ENCODE measurements around the gene BRI3BP.
"Not testable (repeated sequence)": the region's sequence is repeated elsewhere in the genome, so short reads cannot be mapped to it uniquely, and the experiment has no call there.

The BRI3BP gene

DNA sequence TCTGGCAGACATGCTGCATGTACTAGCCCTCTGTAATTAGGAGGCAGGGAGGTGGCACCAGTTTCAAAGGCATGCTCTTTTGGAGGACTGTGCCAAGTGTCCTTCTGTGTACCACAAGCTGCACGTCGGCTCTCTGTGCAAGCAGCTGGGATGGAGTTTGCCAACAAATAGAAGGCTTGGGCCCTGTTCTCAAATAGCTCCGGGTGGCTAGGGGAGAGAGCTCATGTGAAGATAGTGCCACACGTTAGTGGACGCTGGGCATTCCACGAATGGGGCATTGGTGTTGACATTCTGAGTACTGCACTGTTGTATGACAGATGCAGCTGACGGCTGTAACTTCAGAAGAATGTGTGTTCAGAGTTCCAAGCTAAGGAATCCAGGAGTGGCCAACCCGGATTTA lies 76.2 kb downstream of the BRI3BP start:
- Mint-ChIP-seq H3K27me3 (ENCODE audit: low read depth) (peaks cover 3% of the 10 kb centered on the region), H3K4me1 (peaks cover 30% of the 10 kb centered on the region), H3K9me3 (no peaks in the 10 kb centered on the region), H3K4me3 (peak overlapping the region in 2 of 3 experiments; percentile 40 to 51), H3K27ac (peak overlapping the region in 1 of 3 experiments; percentile 17), H3K36me3 (ENCODE audit: low read depth) (peaks cover 11% of the 10 kb centered on the region)
- TF ChIP-seq, protein P1, sequence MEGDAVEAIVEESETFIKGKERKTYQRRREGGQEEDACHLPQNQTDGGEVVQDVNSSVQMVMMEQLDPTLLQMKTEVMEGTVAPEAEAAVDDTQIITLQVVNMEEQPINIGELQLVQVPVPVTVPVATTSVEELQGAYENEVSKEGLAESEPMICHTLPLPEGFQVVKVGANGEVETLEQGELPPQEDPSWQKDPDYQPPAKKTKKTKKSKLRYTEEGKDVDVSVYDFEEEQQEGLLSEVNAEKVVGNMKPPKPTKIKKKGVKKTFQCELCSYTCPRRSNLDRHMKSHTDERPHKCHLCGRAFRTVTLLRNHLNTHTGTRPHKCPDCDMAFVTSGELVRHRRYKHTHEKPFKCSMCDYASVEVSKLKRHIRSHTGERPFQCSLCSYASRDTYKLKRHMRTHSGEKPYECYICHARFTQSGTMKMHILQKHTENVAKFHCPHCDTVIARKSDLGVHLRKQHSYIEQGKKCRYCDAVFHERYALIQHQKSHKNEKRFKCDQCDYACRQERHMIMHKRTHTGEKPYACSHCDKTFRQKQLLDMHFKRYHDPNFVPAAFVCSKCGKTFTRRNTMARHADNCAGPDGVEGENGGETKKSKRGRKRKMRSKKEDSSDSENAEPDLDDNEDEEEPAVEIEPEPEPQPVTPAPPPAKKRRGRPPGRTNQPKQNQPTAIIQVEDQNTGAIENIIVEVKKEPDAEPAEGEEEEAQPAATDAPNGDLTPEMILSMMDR (IDR thresholded peaks at IDR 0.05; ENCODE audit: unreplicated experiment in 3 of 3), result no peak

DNA sequence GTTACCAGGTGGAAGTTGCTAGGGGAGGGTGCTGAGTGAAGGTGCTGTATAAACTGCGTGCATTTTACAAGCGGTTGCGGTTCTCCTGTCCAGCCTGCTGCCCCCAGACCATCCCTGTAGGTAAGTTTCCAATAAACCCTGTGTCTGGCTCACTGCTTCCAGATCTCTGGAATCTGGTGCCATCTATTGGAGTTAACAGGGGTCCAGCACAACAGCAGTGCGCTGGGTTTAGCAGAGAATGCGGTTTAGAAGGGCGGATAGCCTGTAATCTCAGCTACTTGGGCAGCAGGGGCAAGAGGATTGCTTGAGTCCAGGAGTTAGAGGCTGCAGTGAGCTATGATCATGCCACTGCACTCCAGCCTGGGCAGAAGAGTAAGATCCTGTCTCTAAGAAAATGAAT lies 76.7 kb downstream of the BRI3BP start:
- TF ChIP-seq, protein P1 (IDR thresholded peaks at IDR 0.05; ENCODE audit: unreplicated experiment in 3 of 3), result peak in 1 of 3 experiments; percentile 12
- Mint-ChIP-seq H3K36me3 (ENCODE audit: low read depth) (peaks cover 11% of the 10 kb centered on the region), H3K4me3 (no peak overlapping the region), H3K4me1 (peaks cover 25% of the 10 kb centered on the region), H3K27me3 (ENCODE audit: low read depth) (peaks cover 3% of the 10 kb centered on the region), H3K9me3 (no peaks in the 10 kb centered on the region), H3K27ac (peak overlapping the region in 2 of 3 experiments; percentile 17 to 30)

DNA sequence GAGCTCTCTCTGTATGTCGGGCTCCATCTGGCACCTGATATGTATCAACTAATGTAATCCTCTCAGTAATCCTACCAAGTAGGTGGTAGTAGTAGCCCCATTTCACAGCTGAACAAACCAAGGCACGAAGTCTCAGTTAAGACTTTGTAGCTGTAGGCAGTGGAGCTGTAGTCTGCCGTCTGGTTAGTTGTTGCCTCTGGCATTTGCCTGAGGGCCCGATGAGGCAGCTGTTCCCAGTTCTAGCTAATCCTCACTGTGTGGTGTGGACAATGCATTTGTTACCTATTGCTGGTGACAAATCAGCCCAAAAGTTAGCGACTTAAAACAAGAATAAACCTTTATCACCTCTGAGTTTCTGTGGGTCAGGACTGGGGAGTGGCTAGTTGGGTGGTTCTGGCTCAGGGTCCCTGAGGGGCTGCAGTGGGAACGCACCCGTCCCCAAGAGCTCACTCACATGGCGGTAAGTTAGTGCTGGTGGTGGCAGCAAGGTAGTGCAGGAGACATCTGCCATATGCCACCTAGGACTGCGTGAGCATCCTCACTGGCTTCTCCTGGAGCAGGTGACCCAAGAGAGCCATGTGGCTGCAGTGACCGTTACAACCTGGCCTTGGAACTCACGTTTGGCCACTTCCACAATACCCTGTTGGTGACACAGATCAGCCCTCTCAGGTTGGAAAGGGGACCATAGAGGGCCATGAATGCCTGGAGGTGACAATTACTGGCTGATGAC lies 77.4 kb downstream of the BRI3BP start:
- no peak overlapping the region for H3K27ac Mint-ChIP-seq
- H3K27me3 Mint-ChIP-seq (ENCODE audit: low read depth), result peaks cover 3% of the 10 kb centered on the region
- no peak overlapping the region for H3K4me3 Mint-ChIP-seq
- H3K9me3 Mint-ChIP-seq, result no peaks in the 10 kb centered on the region
- peaks cover 25% of the 10 kb centered on the region for H3K4me1 Mint-ChIP-seq
- peaks cover 12% of the 10 kb centered on the region for H3K36me3 Mint-ChIP-seq (ENCODE audit: low read depth)
- TF ChIP-seq, protein P1 (IDR thresholded peaks at IDR 0.05; ENCODE audit: unreplicated experiment in 3 of 3), result no peak

DNA sequence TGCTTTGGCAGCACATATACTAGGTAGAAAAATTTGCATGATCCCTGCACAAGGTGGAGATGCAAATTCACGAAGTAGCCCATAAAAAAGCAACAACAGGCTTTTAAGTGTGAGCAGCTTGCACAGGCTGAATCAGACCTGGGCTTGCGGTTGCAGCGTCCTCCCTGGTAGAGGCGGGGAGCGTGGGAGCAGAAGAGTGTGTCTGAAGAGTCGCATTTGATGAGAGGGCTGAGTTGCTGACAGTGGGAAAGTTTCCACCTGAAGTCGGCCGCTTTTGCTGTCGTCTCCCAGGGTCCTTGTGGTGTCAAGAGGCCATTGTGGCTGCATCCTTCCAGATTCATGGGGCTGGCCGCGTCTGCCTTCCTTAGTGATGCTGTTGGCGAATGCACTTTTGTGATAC lies 78.0 kb downstream of the BRI3BP start:
- H3K4me3 Mint-ChIP-seq, result no peak overlapping the region
- peaks cover 25% of the 10 kb centered on the region for H3K4me1 Mint-ChIP-seq
- H3K27ac Mint-ChIP-seq, result no peak overlapping the region
- H3K36me3 Mint-ChIP-seq (ENCODE audit: low read depth), result peaks cover 18% of the 10 kb centered on the region
- H3K27me3 Mint-ChIP-seq (ENCODE audit: low read depth), result peaks cover 3% of the 10 kb centered on the region
- TF ChIP-seq, protein P1 (IDR thresholded peaks at IDR 0.05; ENCODE audit: unreplicated experiment in 3 of 3), result no peak
- H3K9me3 Mint-ChIP-seq, result no peaks in the 10 kb centered on the region

DNA sequence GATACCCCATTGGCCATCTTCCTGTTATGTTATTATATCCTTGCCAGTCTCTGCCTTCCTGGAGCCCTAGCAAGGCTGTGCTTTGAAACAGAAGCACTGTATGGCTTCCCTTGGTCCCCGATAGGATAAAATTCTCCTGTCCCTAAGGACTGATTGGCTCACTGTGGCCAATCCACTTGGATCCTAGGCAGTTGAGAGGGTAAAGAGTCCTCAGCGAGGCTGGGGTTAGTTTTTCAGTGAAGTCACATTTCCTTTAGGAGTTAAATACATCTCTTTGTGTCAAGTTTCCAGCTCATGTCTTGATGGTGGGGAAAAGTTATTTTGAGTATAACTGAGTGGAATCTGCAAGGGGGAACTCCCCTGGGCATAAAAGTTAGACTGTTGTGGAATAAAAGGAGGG lies 79.1 kb downstream of the BRI3BP start:
- Mint-ChIP-seq H3K27ac (no peak overlapping the region), H3K9me3 (no peaks in the 10 kb centered on the region), H3K4me3 (no peak overlapping the region), H3K4me1 (peaks cover 16% of the 10 kb centered on the region), H3K27me3 (ENCODE audit: low read depth) (peaks cover 3% of the 10 kb centered on the region), H3K36me3 (ENCODE audit: low read depth) (peaks cover 24% of the 10 kb centered on the region)
- TF ChIP-seq, protein P1 (IDR thresholded peaks at IDR 0.05; ENCODE audit: unreplicated experiment in 3 of 3), result no peak

DNA sequence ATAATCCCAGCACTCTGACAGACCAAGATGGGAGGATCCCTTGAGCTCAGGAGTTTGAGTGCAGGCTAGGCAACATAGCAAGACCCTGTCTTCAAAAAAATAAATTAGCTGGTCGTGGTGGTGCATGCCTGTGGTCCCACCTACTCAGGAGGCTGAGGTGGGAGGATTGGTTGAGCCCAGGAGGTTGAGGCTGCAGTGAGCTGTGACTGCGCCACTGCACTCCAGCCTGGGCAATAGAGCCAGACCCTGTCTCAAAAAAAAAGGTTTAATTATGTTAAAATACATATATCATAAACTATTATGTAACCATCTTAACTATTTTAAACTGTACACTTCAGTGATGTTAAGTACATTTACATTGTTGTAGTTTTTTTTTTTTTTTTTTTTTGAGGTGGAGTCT lies 80.8 kb downstream of the BRI3BP start:
- not testable (repeated sequence) for H3K27me3 Mint-ChIP-seq (ENCODE audit: low read depth); H3K9me3 Mint-ChIP-seq; H3K27ac Mint-ChIP-seq; H3K4me3 Mint-ChIP-seq
- Mint-ChIP-seq H3K4me1 (peaks cover 11% of the 10 kb centered on the region), H3K36me3 (ENCODE audit: low read depth) (peaks cover 39% of the 10 kb centered on the region)
